Thyroid gland (tissue), 4 donors: ENCODE measurements around the gene GPLD1.

ENCODE experiments used
- POLR2A ChIP-seq, 2 donors: fragments of 450-650 bp; IDR thresholded peaks; one replicate each; pipeline ENCODE4 v1.6.1; 2017; ENCODE audit warnings: antibody characterized with exemption in 2 of 2, mild to moderate bottlenecking in 2 of 2, moderate library complexity in 1 of 2
- TF ChIP-seq, protein P1 (sequence below), 6 experiments: fragments of 200-600 bp in 3 of 6; fragments of 450-650 bp in 3 of 6; sonication (generic) in 3 of 6; IDR thresholded peaks; one replicate each; pipeline ENCODE4 v1.5.1; 2016 to 2019; ENCODE audit warnings: antibody characterized with exemption in 6 of 6, mild to moderate bottlenecking in 2 of 6, inconsistent platforms in 1 of 6, moderate library complexity in 1 of 6

DNA sequence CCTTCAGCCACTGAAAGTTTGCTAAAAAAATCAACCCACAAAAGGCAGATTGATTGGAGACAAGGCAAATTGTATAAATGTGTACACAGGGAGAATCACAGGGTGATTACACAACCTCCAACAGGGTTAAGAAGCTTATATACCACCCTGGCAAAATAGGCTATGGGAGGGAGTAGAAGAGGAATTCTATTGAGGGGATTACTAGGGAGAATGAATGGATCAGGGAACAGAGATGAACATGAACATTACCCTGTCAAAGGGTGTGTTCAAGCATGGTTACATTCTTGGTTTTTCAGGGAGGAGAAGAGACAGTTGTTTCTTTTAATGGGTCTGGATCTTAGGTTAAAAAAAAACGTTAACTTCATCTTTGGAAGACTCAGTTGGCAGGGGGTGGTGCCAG lies 91.7 kb downstream of the GPLD1 start:
- TF ChIP-seq, protein P1, sequence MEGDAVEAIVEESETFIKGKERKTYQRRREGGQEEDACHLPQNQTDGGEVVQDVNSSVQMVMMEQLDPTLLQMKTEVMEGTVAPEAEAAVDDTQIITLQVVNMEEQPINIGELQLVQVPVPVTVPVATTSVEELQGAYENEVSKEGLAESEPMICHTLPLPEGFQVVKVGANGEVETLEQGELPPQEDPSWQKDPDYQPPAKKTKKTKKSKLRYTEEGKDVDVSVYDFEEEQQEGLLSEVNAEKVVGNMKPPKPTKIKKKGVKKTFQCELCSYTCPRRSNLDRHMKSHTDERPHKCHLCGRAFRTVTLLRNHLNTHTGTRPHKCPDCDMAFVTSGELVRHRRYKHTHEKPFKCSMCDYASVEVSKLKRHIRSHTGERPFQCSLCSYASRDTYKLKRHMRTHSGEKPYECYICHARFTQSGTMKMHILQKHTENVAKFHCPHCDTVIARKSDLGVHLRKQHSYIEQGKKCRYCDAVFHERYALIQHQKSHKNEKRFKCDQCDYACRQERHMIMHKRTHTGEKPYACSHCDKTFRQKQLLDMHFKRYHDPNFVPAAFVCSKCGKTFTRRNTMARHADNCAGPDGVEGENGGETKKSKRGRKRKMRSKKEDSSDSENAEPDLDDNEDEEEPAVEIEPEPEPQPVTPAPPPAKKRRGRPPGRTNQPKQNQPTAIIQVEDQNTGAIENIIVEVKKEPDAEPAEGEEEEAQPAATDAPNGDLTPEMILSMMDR (IDR thresholded peaks at IDR 0.05): no peak
- no peak for TF ChIP-seq POLR2A (IDR thresholded peaks at IDR 0.05)
